Esophagus squamous epithelium (tissue), 4 donors: ENCODE data around the gene ZNF667.

Experiments used
- POLR2A ChIP-seq, 4 donors: fragments of 450-650 bp; IDR thresholded peaks; one replicate each; pipeline ENCODE4 v1.6.1; 2017; ENCODE audit warnings: antibody characterized with exemption in 4 of 4, mild to moderate bottlenecking in 4 of 4, moderate library complexity in 3 of 4
- TF ChIP-seq, protein P1 (sequence below), 6 experiments: fragments of 450-650 bp in 4 of 6; fragments of 200-600 bp in 2 of 6; sonication (generic) in 2 of 6; IDR thresholded peaks; one replicate each; pipeline ENCODE4 v1.5.1; 2016 to 2019; ENCODE audit warnings: antibody characterized with exemption in 6 of 6, mild to moderate bottlenecking in 4 of 6, moderate library complexity in 4 of 6

- TF ChIP-seq, protein P1, sequence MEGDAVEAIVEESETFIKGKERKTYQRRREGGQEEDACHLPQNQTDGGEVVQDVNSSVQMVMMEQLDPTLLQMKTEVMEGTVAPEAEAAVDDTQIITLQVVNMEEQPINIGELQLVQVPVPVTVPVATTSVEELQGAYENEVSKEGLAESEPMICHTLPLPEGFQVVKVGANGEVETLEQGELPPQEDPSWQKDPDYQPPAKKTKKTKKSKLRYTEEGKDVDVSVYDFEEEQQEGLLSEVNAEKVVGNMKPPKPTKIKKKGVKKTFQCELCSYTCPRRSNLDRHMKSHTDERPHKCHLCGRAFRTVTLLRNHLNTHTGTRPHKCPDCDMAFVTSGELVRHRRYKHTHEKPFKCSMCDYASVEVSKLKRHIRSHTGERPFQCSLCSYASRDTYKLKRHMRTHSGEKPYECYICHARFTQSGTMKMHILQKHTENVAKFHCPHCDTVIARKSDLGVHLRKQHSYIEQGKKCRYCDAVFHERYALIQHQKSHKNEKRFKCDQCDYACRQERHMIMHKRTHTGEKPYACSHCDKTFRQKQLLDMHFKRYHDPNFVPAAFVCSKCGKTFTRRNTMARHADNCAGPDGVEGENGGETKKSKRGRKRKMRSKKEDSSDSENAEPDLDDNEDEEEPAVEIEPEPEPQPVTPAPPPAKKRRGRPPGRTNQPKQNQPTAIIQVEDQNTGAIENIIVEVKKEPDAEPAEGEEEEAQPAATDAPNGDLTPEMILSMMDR (IDR thresholded peaks at IDR 0.05), result no peak
- TF ChIP-seq POLR2A (IDR thresholded peaks at IDR 0.05), result no peak
Measured at GRCh38 chr19:56525214-56525860, 48.2 kb upstream of the ZNF667 start.
